KG1 (cell line): ENCODE data around the gene ISX.
"Not testable (repeated sequence)": the region's sequence is repeated elsewhere in the genome, so short reads cannot be mapped to it uniquely, and the experiment has no call there.

ENCODE experiments used
- DNase-seq: peaks from one replicate; lab custom pipeline; 2025; lab: John Stamatoyannopoulos, UW

The ISX gene

GRCh38 chr22:35065796-35066218, at the start of gene ISX:
Gene ISX, plus strand, starts transcription at chr22:35066158. Its CDS starts 930 bp downstream, at chr22:35067088.
- no peak for DNase-seq

DNA sequence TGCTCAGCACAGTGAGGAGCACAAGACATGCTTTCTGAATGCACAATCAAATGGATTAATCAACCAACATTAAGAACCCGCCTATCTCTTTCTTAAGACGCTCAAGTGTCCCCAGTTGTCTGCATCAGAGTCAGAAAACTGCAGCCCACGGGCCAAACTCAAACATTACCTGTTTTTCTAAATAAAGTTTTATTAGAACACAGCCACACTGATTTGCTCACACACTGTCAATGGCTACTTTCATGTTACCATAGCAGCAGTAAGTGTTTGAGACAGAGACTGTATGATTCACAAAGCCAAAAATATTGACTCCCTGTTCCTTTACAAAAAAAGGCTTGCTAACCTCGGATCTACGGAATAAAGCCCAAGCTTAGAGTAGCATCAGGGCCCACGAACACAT, 49.0 kb upstream of the ISX start:
- DNase-seq = no peak

- DNase-seq = no peak
Measured at GRCh38 chr22:35018995-35019394, 47.0 kb upstream of the ISX start.

GRCh38 chr22:35020517-35020916, 45.4 kb upstream of the ISX start:
- no peak for DNase-seq

- DNase-seq = no peak
Measured at GRCh38 chr22:35021161-35021560, 44.8 kb upstream of the ISX start.

GRCh38 chr22:35022291-35022690, 43.7 kb upstream of the ISX start:
- DNase-seq = no peak

DNA sequence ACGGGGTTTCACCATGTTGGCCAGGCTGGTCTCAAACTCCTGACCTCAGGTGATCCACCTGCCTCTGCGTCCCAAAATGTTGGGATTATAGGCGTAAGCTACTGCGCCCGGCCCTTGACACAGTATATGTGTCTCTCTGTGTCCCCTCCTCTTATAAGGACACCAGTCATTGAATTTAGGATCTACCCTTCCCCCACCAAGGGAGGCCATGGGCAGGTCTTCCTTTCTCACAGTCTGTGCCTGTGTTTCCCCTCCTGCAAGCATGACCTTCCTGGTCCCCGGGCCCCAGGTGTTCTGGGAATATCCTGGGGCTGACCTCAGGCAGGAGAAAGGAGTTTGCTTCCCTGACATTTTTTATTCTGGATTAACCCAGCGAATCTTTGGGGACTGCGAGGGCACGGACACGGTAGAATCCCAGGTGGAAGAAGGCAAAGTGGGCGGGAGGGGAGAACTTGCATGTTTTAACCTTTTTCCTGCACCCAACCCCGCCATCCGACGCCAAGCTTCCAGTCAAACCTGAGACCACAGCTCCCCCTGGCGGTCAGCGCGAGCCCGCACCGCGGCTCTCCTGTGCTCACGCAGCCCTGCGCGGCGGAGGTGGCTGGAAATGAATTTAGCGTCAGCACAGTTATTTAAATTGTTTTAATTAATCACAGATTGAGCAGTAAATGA, 42.1 kb upstream of the ISX start:
- DNase-seq = peak; percentile 31

DNA sequence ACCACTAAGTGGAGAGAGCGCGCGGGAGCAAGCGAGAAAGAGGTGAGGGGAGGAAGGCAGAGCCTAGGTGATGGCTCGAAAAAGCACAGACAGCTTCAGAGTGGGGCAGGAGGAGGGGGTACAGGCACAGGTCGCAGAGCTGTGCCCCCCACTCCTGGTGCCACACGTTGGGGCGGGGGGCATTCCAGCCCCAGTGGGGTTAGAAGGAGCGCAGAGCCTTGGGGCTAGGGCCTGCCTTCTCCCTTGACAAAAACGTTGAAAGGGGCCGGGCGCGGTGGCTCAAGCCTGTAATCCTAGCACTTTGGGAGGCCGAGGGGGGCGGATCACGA, 41.6 kb upstream of the ISX start:
- DNase-seq = no peak

GRCh38 chr22:35030112-35030511, 35.8 kb upstream of the ISX start:
- not testable (repeated sequence) for DNase-seq

GRCh38 chr22:35032571-35032970, 33.4 kb upstream of the ISX start:
- no peak for DNase-seq

GRCh38 chr22:35033635-35034296, 32.2 kb upstream of the ISX start:
- DNase-seq = no peak

DNA sequence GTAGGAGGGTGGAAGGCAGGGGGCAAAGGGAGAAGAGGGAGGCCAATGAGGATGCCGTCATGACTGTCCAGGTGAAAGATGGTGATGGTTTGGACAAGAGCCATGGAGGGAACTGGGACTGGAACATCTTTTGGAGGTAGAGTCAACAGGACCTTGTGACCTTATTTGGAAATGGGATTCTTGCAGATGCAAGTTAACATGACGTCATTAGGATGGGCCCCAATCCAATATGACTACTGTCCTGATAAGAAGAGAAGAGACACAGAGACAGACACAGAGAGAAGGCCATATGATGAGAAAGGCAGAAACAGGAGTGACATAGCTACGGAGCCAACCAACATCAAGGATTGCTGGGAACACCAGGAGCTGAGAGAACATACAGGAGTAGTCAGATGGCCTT, 31.0 kb upstream of the ISX start:
- DNase-seq = no peak

DNA sequence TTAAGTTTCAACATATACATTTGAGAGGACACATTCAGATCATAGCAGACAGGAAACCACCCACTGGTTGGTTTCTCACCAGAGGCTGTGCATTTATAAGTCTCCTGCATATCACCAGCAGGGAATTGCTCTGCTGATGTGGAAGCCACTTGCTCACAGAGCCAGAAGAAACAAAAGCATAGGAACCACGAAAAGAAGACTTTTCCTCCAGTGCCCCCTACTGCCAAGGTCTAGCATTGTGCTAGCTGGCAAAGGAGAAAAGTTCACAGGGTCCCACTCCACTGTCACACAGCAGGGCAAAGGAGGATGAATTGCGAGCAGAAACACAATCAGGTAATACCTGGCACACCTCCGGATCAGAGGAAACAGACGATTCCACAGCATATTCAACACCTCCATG, 28.9 kb upstream of the ISX start:
- DNase-seq = no peak

- DNase-seq = no peak
Measured at GRCh38 chr22:35039625-35040024, 26.3 kb upstream of the ISX start.

DNA sequence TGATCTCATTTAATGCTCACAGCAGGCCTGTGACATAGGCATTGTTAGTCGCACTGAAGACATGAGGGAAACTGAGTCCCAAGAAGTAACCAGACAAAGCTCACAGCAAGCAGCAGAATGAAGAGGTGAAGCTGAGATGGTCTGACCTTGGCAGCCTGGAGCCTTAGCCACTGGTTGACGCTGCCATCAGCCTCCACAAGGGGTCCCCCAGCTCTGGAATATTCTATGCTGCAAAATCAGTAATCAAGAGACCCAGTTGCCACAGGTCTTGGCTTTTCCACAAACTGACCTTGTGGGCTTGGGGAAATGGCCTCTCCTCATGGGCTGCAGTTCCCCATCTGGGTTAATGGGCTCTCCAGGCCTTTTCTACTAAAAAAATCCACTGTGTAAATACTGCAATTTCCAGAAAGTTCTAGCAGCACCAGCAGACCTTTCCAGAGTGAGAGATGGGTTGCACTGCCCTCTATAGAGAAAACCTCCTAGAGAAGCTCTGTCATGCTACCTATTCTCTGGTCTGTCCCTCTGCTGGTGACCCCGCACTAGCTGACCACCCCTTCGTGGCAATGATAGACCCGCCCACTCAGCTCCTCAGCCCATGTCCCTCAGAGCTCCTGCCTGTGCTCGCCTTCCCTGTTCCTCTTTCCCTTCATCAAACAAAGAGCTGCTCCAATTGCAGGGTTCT, 22.6 kb upstream of the ISX start:
- no peak for DNase-seq

DNA sequence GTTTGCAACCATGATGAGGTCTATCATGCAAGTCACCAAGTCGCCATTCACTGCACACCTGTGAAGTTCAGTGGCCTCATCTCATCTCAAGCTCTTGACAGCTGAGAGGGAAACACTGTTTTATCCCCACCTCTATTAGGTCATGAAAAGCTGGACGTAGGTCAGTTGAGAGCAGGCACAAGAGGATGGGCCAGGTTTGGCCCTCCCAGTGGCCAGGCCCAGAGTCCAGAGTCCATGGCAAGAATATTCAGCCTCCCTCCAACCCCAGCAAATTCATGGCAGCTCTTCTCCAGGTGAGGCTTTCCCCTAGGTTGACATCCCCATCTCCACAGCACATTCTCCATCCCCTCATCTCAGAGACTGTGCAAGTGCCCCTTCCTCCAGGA, 22.0 kb upstream of the ISX start:
- no peak for DNase-seq

DNA sequence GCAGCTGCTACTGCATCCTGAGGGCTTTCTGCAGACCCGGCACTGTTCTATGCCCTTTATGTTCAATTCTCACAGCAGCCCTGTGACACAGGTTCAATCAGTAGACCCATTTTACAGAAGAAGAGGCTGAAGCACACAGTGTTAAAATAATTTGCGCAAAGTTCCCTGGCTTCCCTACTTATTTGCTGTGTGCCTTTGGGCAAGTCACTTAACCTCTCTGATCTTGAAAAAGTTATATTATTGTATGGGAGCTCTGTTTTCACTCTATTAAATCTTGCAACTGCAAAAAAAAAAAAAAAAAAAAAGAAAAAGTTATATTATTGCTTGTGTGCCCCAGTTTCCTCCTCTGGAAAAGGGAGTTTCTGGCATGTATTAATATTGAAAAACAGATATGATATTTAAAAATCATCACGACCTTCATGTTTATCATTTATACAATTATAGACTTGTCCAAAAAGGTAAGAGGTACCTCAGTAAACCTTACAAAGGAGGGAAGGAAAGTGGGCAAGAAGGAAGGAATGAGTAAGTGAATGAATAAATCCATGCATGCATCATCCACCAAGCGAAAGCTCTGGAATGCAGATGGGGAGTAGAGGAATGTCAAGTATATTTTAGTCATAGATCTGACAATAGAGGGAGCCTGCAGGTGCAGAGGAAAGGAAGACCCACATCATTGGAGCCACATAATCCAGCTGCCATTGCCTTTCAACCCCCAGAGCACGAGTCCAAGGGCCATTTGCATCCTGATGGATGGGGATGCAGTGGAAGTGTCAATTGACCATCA, 21.2 kb upstream of the ISX start:
- no peak for DNase-seq

DNA sequence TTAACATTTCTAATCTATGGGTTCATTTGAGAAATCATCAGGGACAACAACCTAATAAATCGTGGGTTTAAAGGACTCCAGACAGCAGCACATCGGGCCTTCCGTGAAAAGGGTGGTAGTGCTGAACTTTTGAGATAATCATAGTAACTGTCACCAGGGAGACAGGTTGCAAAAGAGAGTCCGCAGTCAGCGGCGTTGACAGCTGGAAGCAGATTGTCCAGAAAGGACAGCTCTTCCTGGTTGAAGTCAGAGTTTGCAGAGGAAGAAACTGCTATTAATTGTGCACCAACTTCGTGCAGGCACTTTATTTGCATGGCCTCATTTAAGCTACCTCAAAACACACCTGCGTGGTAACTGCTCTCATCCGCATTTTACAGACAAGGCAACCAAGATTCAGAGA, 20.5 kb upstream of the ISX start:
- DNase-seq = no peak

- DNase-seq = no peak
Measured at GRCh38 chr22:35046744-35047462, 19.1 kb upstream of the ISX start.

DNA sequence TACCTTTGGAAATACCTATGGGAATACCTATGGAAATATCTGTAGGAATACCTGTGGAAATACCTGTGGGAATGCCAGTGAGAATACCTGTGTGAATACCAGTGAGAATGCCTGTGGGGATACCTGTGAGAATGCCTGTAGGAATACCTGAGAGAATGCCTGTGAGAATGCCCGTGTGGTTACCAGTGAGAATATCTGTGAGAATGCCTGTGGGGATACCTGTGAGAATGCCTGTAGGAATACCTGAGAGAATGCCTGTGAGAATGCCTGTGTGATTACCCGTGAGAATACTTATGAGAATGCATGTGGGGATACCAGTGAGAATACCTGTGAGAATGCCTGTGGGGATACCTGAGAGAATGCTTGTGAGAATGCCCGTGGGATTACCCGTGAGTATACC, 15.9 kb upstream of the ISX start:
- DNase-seq = not testable (repeated sequence)

DNA sequence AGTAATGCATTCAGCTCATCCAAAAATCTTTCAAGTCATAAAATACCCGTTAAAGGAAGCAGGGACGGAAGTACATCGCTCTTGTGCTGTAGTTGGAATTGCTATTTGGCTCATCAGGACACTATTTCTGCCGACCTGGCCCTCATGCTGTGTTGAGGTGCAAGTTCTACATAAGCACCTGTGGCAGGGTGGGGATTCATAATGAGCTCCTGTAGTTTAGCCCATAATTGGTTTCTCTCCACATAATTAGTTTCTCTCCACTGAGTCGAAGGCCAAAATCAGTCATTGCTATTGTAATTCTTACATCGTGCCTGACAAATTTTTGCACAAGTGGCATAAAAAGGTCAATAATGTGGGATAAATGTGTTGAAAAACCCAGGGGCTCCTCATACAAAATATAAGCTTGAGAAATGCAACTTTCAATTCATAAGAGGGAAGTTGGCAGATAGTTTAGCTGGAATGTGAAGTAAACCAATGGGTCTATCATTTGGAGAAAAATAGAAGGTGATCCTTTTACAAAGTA, 14.9 kb upstream of the ISX start:
- DNase-seq = no peak

- no peak for DNase-seq
Measured at GRCh38 chr22:35051791-35052190, 14.2 kb upstream of the ISX start.
